Activated B cell treated with CpG ODN at 0.5 μM for 24 hours (primary cell): ENCODE measurements around the gene GTPBP10. TPM values are rescaled to one million over a fixed set of nuclear protein-coding genes. Genes with fewer than 3 reads are reported as not detected.

Experiments used
- ATAC-seq: fragments of 200-7000 bp; cut with Tn5 transposase; one replicate; pipeline ENCODE4 v1.10.0; 2021; ENCODE audit warnings: low read depth, mild to moderate bottlenecking, moderate library complexity
- CTCF ChIA-PET: fragments of 350-600 bp; sonication (Branson Sonifier 250); formaldehyde crosslinking; loops from one replicate; lab custom pipeline; 2021; ENCODE audit warnings: antibody characterized with exemption; lab: Charles Lee
- POLR2A ChIA-PET: fragments of 350-600 bp; sonication (Branson Sonifier 250); formaldehyde crosslinking; loops from one replicate; lab custom pipeline; 2021; ENCODE audit warnings: antibody characterized with exemption; lab: Charles Lee
- DNase-seq: peaks from one replicate; pipeline ENCODE4 v3.0.0; 2022
- H3K27ac Mint-ChIP-seq: one replicate; pipeline ENCODE4 v1.8.0; 2020; ENCODE audit warnings: mixed read lengths
- H3K27me3 Mint-ChIP-seq: one replicate; pipeline ENCODE4 v1.8.0; 2021; ENCODE audit warnings: mixed read lengths
- H3K36me3 Mint-ChIP-seq: one replicate; pipeline ENCODE4 v1.8.0; 2021; ENCODE audit warnings: low read depth, mixed read lengths
- H3K4me1 Mint-ChIP-seq: one replicate; pipeline ENCODE4 v1.8.0; 2021; ENCODE audit warnings: mixed read lengths
- H3K4me3 Mint-ChIP-seq: one replicate; pipeline ENCODE4 v1.8.0; 2020; ENCODE audit warnings: mild to moderate bottlenecking, mixed read lengths
- H3K9me3 Mint-ChIP-seq: one replicate; pipeline ENCODE4 v1.8.0; 2020; ENCODE audit warnings: mixed read lengths
- CTCF ChIP-seq: fragments of 200-600 bp; IDR thresholded peaks from one replicate; pipeline ENCODE4 v1.8.0; 2022; ENCODE audit warnings: antibody characterized with exemption, mild to moderate bottlenecking
- intact Hi-C: fragments of 100-400 bp; cut with micrococcal nuclease; formaldehyde crosslinking; loops from one replicate; pipeline ENCODE4 v1.15.1; 2024
- total RNA-seq: library from RNA; stranded (reverse); gene quantifications from 2 replicates; pipeline ENCODE4 v1.2.3, GENCODE V29; 2022

Gene GTPBP10
- 28.8 and 29.5 TPM in 2 replicates for total RNA-seq

- H3K36me3 Mint-ChIP-seq = peaks cover 29% of the 10 kb centered on the region
- CTCF ChIA-PET = interaction anchor here (0.7 kb wide), 1 partner anchor 65 kb away, joined by 3 read pairs; no protein-coding TSS in a partner anchor
- TF ChIP-seq CTCF = peak; percentile 37
- peaks cover 35% of the 10 kb centered on the region for H3K4me1 Mint-ChIP-seq
- ATAC-seq = peak; percentile 97
- H3K4me3 Mint-ChIP-seq = peak within 1 kb of the TSS; percentile 96
- POLR2A ChIA-PET = interaction anchor here (1.0 to 2.3 kb wide), 2 partner anchors 54 to 57 kb away, joined by 3 to 21 read pairs; partner anchors contain the start of gene CLDN12
- H3K9me3 Mint-ChIP-seq = no peaks in the 10 kb centered on the region
- peak within 1 kb of the TSS; percentile 98 for H3K27ac Mint-ChIP-seq
- no peaks in the 10 kb centered on the region for H3K27me3 Mint-ChIP-seq
- intact Hi-C loops = loop anchor here (1.0 to 10.0 kb wide), 7 partner anchors 57 to 1786 kb away; partner anchors contain the start of genes AKAP9, CFAP69, CLDN12 and MTERF1
- DNase-seq = peak; percentile 90
These were observed at the start of gene GTPBP10 for GRCh38 chr7:90346336-90347125. GTPBP10 (plus strand) TSS chr7:90346716; CDS start chr7:90346742, 26 bp downstream.

GRCh38 chr7:90298145-90299038 is 48.1 kb upstream of the GTPBP10 start:
- ChIA-PET POLR2A (no interaction called here), CTCF (no interaction called here)
- H3K4me1 Mint-ChIP-seq = no peaks in the 10 kb centered on the region
- no peak overlapping the region for H3K4me3 Mint-ChIP-seq
- peaks cover under 1% of the 10 kb centered on the region for H3K9me3 Mint-ChIP-seq
- peaks cover 2% of the 10 kb centered on the region for H3K27me3 Mint-ChIP-seq
- TF ChIP-seq CTCF = no peak
- DNase-seq (no peak), ATAC-seq (no peak)
- H3K27ac Mint-ChIP-seq = no peak overlapping the region
- H3K36me3 Mint-ChIP-seq = no peaks in the 10 kb centered on the region
- intact Hi-C loops = no loop called here

- CTCF ChIA-PET = no interaction called here
- H3K27me3 Mint-ChIP-seq = peaks cover 4% of the 10 kb centered on the region
- POLR2A ChIA-PET = no interaction called here
- intact Hi-C loops = no loop called here
- H3K4me3 Mint-ChIP-seq = no peak overlapping the region
- TF ChIP-seq CTCF = no peak
- no peak for ATAC-seq
- no peaks in the 10 kb centered on the region for H3K4me1 Mint-ChIP-seq
- no peak overlapping the region for H3K27ac Mint-ChIP-seq
- DNase-seq = no peak
- H3K36me3 Mint-ChIP-seq = no peaks in the 10 kb centered on the region
- no peaks in the 10 kb centered on the region for H3K9me3 Mint-ChIP-seq
These were observed 43.3 kb upstream of the GTPBP10 start for GRCh38 chr7:90303241-90303640.

- TF ChIP-seq CTCF = no peak
- intact Hi-C loops = no loop called here
- ChIA-PET POLR2A (no interaction called here), CTCF (no interaction called here)
- no peaks in the 10 kb centered on the region for H3K4me1 Mint-ChIP-seq
- no peaks in the 10 kb centered on the region for H3K36me3 Mint-ChIP-seq
- ATAC-seq (no peak), DNase-seq (no peak)
- H3K4me3 Mint-ChIP-seq = no peak overlapping the region
- H3K27ac Mint-ChIP-seq = no peak overlapping the region
- peaks cover 7% of the 10 kb centered on the region for H3K27me3 Mint-ChIP-seq
- H3K9me3 Mint-ChIP-seq = no peaks in the 10 kb centered on the region
These were observed 36.6 kb upstream of the GTPBP10 start for GRCh38 chr7:90309872-90310271.
